OCI-LY7 (cell line): ENCODE data around the gene FGR.

ENCODE experiments used
- EZH2phosphoT487 ChIP-seq: fragments of 200-600 bp; sonication (generic); IDR thresholded peaks from 2 replicates; pipeline ENCODE4 v1.6.1; 2018; ENCODE audit warnings: low read depth, borderline replicate concordance, mild to moderate bottlenecking, mixed run types, antibody characterized with exemption, low read length, moderate library complexity, mixed read lengths
- TF ChIP-seq, protein P1 (sequence below): fragments of 200-600 bp; sonication (generic); conservative IDR thresholded peaks from 2 replicates; pipeline ENCODE4 v1.5.1; 2014; ENCODE audit warnings: mild to moderate bottlenecking, antibody characterized with exemption, low read length, moderate library complexity, mixed read lengths

DNA sequence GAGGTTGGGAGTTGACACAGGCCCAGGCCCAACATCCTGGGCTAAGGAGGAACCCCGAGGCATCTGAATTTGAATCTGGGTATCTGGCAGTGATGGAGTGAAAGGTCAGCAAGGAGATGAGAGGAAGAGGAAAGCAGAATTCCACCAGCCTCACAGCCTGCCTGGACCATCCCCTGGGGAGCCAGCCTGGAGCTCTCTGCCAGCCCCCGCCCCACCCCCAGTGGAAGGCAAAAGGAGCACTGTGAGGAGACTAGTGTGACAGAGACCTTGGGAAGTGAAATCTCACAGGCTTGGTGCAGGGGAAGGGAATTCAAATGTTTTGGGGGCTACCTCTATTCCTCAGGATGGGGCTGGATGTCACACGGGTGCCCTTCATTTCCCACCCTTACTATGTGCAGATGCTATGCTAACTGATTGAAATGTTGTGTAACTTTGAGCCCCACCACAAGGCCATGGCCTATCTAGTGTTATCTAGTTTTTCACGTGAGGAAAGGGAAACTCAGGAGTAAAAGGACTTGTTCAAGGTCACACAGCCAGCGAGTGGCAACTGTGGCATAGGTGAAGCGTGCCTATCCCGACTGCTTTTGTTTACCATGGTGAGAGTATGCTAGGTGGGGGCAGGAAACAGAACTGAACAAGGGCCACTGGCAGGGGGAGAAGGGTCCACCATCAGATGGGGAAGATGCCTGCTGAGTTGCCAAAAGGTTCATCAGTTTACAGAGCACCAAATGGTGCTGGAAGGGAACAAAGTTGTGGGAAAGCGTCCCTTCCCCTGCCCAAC lies 60.8 kb downstream of the FGR start:
- TF ChIP-seq, protein P1, sequence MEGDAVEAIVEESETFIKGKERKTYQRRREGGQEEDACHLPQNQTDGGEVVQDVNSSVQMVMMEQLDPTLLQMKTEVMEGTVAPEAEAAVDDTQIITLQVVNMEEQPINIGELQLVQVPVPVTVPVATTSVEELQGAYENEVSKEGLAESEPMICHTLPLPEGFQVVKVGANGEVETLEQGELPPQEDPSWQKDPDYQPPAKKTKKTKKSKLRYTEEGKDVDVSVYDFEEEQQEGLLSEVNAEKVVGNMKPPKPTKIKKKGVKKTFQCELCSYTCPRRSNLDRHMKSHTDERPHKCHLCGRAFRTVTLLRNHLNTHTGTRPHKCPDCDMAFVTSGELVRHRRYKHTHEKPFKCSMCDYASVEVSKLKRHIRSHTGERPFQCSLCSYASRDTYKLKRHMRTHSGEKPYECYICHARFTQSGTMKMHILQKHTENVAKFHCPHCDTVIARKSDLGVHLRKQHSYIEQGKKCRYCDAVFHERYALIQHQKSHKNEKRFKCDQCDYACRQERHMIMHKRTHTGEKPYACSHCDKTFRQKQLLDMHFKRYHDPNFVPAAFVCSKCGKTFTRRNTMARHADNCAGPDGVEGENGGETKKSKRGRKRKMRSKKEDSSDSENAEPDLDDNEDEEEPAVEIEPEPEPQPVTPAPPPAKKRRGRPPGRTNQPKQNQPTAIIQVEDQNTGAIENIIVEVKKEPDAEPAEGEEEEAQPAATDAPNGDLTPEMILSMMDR, result no peak
- no peak for TF ChIP-seq EZH2phosphoT487
